Ureter (tissue), 1 donor: ENCODE data around the gene RIC8B. TPM values are rescaled to one million over a fixed set of nuclear protein-coding genes. Genes with fewer than 3 reads are reported as not detected.
"Not testable (repeated sequence)": the region's sequence is repeated elsewhere in the genome, so short reads cannot be mapped to it uniquely, and the experiment has no call there.

Experiments
- DNase-seq: peaks from one replicate; pipeline ENCODE4 v3.0.0-alpha.2; 2020; ENCODE audit warnings: low spot score
- total RNA-seq: library from RNA; stranded (reverse); gene quantifications from one replicate; pipeline ENCODE4 v1.2.4, GENCODE V29; 2023
- donor health status: DM: yes; HTN: yes; CAD: no.

The RIC8B gene, protein sequence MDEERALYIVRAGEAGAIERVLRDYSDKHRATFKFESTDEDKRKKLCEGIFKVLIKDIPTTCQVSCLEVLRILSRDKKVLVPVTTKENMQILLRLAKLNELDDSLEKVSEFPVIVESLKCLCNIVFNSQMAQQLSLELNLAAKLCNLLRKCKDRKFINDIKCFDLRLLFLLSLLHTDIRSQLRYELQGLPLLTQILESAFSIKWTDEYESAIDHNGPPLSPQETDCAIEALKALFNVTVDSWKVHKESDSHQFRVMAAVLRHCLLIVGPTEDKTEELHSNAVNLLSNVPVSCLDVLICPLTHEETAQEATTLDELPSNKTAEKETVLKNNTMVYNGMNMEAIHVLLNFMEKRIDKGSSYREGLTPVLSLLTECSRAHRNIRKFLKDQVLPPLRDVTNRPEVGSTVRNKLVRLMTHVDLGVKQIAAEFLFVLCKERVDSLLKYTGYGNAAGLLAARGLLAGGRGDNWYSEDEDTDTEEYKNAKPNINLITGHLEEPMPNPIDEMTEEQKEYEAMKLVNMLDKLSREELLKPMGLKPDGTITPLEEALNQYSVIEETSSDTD
- 26.6 TPM for total RNA-seq

DNA sequence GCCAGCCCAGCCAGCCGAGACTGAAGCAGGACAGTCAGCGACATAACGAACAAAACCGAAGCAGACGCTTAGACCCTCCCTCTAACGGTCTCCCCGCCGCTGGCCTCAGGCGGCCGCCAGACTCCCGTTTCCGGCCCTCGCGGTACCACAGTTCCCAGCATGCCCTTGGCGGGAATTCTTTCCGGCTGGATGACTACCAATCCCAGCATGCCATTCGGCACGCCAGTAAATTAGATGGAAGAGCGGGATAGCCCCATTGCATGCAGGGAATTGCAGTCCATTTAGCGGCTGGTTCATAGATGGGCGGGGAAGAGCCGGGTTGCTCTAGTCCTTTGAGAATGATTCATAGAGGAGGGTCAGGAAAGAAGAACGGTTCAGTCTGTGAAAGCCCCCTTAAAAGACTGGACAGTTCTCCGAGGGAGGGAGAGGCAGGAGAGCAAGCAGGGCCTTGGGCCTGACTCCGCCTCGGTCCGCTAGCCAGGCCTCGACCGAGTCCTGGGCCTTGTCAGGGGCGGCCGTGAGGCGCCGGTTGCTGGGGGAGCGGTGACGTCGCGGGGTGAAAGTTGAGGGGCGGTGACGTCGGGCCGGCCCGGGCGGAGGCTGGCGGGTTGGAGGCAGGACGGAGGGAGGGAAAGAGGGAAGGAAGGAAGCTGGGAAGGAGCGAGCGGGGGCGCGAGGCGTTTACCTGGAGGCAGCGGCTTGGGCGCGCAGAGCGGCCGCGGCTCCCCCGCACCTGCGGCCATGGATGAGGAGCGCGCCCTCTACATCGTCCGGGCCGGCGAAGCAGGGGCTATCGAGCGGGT, at the start of gene RIC8B:
Gene RIC8B, plus strand, starts transcription at position 678 of the 803 bp plus-strand sequence. Its CDS starts 64 bp downstream, at position 742.
- DNase-seq: peak; percentile 97

DNA sequence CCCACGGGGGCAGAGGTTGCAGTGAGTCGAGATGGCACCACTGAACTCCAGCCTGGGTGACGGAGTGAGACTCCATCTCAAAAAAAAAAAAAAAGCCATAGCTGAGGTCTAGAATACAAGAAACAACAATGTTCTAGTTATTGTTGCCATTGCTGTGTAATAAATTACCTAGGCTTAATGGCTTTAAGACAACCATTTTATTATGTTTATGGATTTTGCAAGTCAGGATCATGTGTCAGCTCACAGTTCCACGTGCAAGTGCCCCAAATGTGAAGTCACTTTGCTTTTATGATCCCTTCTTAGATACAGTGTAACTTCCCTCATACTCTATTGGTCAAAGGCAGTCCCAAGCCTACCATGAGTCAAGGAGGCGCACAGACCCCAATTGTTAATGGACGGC, 49.5 kb upstream of the RIC8B start:
- DNase-seq: no peak

DNA sequence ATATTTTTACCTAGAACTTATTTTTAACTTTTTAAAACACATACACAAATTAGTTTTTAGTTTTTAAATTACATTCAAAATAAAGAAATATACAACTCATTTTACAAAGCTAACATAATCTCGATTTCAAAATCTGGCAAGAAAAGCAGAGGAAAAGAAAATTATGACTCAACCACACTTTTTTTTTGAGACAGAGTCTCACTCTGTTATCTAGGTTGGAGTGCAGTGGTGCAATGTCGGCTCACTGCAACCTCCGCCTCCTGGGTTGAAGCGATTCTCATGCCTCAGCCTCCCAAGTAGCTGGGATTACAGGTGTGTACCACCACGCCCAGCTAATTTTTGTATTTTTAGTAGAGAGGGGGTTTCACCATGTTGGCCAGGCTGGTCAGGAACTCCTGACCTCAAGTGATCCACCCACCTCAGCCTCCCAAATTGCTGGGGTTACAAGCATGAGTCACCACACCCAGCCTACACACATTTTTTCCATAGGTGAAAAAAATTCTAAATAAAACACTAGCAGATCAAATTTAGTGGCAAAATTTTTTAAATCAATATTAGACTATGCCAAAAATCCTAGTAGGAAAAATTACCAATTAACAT, 47.8 kb upstream of the RIC8B start:
- not testable (repeated sequence) for DNase-seq

DNA sequence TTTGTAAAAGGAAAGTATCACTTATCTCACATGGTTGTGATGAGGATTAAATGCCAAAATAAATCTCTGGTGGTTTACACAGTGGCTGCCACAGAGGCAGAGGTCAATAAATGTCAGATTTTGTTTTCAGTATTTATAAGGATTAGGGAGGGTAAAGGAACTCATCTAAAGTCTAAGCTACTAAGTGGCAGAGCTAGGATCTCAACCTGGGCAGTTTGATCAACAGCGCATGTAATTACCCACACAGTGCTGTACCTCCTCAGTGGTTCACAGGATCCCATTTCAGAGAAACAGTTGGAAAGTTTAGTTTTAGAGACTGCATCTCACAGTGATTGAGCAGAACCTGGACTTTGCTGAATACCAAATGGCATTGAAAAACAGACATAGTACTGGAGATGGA, 44.9 kb upstream of the RIC8B start:
- DNase-seq: no peak

DNA sequence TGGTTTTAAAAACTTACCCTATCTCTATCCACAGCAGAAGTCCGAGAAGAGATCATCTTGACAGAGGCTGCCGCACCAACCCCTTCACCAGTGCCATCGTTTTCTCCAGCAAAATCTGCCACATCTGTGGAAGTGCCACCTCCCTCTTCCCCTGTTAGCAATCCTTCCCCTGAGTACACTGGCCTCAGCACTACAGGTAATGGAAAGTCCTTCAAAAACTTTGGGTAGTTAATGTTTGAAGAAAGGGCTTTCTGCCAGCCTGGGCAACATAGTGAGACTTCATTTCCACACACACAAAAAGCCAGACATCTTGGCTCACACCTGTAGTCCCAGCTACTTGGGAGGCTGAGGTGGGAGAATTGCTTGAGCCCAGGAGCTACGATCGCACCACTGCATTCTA, 41.6 kb upstream of the RIC8B start:
- DNase-seq: no peak

DNA sequence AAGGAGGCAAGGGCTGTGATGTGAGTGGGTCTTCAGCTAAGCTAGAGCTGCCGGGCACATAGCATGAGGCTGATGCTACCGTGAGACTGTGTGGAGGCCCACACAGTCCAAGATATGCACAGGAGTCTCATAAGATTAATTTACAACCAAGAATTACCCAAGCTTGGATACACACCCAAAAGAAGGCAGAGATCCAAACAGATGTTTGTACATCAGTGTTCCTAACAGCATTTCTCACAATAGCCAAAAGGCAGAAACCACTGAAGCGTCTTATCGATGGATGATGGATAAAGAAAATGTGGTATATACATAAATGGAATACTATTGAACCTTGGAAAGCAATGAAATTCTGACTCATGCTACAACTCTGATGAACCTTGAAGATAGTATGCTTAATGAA, 40.8 kb upstream of the RIC8B start:
- DNase-seq: no peak

DNA sequence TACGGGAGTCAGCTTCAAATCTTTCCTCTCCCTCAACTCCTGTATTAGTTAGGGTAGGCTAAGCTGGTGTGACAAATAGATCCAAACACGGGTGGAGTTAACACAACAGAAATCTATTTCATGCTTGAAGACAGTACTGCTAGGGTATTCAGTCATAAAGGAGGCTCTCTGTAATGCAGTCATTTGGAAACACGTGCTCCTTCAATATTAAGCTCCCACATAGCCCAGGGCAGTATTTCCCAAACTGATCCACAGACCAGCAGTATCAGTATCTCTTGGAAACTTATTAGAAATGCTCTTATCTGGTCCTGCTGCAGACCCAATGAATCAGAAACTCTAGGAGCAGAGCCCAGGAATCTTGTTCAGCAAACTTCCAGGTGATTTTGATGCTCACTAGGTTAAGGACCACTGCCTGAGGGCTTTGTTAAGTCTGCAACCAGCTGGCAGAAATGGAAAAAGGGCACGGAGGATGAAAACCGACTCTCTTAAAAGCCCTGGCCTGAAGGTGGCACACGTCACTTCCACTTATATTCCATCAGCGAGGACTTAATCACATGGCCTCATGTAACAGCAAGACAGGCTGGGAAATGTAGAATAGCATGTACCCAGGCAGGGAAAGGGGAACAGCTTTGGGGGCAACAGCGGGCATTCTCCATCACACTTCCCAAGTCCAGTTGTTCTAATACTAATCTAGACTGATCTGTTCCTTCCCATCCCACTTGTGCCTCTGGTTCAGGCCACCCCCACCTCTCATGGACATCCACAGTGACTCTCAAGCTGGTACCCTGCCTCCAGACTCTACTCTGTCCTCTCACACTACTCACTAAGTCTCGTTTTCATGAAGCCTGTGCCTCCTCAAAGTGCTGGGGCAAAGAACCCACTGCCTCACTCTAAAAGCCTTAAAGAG, 38.2 kb upstream of the RIC8B start:
- no peak for DNase-seq

DNA sequence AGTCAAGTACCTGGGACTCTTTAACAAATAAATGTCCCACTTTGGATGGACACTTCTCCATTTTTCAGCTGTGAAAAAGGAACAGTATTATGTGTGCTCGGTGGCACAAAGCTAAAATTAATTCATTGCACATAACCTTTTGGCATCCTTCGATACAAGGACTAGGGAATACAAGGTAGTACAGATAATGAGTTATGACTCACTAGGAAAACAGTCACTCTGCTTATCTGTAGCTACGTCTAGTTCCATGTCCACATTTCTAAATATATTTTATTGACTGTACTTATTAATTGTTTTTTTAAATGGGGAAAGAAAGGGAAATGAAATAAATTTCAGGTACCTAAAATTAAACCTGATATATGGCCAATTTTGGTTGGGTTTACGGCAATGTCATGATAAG, 35.2 kb upstream of the RIC8B start:
- no peak for DNase-seq

DNA sequence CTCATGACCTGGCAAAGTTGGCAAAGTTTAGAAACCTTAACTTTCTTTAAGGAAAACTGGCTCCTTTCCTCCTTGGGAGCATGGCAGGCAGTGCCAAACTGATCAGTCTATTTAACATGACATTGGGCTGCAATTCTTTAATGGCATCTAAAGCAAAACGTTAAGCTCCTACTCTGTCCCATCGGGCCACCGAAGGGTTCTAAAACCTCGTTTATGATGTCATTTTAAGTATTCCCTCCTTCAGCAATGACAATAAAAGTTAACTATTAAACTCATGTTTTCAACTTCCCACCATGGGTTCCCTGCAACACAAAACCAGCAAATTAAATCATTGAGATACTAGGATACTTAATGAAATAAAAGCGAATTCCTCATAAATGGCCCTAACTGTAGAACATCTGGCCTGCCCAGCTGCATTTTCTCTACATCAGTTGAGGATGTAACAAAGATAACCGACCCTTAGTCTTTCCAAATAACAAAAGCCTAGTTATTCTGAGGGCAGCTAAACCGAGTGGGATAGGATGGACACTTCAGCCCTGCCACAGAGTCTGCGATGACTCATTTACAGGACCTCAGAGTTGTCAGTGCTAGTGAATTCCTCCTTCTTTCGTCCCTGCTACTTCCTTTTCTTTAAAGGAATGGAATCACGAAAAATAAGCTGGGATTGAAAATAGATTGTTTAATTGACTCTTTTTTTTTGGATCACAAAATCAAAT, 34.5 kb upstream of the RIC8B start:
- no peak for DNase-seq

DNA sequence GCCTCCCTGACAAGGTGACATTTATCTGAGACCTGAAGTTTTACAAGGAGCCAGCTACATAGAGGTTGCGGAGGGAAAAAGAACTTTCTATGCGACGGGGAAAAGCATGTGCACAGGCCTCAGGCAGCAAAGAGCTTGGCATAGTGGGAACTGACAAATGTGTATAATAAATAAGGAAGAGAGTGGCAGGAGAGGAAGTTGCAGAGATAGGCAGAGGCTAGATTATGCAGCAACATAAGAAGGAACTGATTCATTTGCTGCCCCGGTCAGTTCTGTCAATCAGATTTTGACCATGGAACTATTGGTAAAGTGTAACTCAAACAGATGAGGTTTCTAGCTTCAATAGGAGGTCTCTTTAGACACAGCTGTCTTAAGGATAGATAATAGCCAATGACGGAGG, 33.7 kb upstream of the RIC8B start:
- DNase-seq: no peak

DNA sequence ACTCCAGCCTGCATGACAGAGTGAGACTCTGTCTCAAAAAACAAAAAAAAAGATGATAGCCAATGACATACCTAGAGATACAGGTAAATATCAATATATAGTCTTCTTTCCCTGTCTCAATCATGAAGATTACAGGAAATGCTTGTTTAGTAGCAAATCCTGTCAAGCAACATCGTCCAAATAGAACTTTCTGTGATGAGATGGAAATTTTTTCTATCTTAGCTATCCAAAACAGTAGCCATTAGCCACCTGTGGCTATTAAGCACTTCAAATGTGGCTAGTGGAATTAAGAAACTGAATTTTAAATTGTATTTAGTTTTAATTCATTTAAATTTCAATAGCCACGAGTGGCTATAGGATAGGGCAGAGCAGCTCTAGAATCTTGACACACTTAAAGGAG, 33.2 kb upstream of the RIC8B start:
- DNase-seq: no peak

DNA sequence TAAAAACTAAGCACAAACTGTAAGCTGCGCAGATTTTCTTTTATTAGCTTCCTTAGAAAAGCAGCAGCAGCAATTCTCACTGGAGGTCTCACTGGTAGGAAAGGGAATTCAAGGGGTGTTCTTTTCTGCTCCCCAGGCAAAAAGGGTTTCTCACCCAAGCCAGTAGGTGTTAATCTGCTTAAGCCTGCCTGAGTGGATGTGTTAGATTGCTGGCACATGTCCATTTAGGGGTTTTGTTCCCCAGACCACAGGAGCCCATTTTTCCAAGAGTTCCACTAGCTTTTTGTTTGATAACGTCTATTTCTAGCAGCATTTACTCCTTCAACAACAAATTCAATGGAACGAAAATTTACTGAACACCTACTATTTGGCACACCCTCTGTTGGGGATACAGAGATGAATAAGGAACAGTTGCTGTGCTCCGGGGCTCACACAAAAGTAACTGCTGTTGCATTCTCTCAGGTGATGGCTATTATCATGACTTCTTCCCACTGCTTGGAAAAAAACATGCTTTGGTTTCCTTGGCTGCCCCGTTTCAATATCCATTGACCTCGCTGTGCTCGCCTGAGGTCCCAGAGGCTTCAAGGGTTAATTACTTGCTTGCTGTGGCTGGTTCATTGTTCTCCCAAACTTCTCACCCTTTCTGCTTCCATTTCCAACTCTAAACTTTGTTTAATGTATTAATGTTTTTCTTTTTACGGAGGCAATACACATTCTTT, 31.1 kb upstream of the RIC8B start:
- DNase-seq: no peak

DNA sequence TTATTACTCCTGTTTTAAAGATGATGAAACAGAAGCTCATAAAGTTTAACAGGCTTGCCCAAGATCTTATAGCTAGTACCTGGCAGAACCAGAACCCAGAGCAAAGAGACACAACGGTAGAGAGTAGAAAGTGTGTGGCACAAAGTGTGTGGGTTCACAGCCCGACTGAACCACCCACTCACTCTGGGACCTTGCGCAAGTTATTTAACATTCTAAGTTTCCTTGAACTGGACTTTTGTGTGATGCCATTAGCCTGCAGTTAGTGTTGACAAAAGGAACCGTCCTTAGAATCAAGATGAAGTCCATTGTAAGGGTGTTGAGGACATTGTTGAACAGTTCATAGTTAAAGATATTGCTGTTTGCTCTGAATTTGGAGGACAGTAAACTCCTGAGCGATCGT, 29.9 kb upstream of the RIC8B start:
- no peak for DNase-seq

DNA sequence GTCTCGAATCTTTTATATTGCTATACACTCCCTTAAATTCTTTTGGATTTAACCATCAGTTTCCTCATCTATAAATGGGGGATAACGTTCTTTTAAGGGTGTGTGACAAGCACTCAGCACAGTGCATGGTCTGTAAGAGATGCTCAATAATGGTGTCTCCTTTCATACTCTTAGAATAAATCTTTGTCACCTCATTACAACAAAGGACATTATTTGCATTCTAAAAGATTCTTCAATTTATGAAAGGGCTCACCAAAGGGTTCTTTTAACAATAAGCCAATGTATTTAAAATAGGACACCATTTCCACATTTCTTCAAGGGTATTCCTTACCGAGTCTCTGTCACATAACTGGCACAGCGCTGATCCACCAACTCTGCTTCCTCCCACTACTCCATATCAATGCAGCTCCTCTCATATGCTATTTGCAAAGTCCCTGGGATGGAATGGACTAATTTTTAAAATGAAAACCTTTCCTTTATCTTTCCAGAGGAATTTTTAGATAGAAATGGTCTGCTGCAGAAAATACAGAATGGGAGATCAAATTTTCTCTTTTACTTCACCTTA, 29.2 kb upstream of the RIC8B start:
- no peak for DNase-seq

DNA sequence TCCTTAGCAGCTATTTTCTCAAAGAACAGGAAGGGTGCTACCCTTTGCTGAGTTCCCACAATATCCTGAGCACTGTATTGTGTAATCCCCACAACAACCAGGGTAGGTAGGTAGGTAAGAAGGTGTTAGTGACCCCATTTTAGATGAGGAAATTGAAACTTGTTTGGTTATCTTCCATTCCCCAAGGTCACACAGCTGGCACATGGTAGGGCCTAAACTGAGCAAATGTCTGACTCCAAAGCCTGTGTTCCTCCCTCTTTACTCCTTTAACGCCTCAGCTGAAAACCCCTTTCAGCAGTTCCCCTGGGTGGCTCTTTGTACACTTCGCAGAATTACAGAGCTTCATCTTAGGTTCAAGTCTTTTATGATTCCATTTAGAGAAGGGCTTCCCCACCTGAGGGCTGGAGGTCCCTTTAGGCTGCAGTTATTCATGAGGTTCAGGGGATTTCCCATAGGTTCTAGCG, 26.5 kb upstream of the RIC8B start:
- no peak for DNase-seq

DNA sequence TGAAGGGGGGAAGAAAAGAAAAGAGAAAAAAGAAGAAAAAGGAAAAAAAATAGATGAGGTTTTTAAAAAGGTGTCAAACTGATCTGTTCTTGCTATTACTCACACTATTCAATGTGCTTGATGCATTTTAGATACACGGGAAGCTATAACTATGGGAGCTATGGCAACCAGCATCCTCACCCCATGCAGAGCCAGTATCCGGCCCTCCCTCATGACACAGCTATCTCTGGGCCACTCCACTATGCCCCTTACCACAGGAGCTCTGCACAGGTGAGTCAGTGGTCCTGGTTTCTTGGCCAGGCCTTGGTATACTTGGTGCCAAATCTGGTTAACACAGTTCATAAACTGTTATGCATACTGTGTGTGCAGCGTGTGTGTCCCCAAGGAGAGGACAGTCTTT, 24.0 kb upstream of the RIC8B start:
- DNase-seq: no peak

DNA sequence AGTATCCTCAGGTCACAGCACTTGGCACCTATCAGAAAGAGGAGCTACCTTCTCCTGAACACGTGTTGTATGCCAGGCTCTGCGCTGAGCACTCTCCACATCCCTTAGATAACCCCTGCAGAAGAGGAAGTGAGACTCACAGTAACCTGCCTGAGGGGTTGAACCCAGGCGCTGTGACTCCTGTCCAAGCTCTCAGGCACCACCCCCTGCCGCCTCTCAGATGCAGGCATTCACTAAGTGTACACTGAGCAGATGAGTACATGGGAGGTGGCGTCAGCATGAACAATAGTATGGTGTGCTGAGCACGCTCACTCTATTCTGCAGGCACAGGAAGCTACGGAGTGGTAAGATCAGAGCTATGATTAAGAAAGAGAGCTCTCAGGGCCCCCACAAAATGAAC, 21.0 kb upstream of the RIC8B start:
- DNase-seq: no peak

DNA sequence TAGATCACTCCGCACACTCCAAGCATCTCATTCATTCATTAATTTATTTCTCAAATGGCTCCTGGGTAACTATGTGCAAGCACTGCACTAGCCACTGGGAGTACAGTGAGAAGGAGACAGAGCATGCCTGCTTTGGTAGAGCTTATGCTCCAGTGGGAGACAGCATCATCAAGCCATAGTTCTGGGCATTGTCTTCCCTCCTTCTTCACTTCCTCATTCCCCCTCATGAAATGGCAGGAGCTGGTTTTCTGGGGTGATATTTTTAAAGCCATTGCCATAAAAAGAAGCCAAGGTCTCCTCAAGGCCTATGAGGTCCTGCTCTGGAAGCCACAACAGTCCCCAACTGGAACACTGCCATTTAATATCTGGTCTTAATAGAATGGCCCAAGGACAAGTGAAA, 20.2 kb upstream of the RIC8B start:
- DNase-seq: no peak

DNA sequence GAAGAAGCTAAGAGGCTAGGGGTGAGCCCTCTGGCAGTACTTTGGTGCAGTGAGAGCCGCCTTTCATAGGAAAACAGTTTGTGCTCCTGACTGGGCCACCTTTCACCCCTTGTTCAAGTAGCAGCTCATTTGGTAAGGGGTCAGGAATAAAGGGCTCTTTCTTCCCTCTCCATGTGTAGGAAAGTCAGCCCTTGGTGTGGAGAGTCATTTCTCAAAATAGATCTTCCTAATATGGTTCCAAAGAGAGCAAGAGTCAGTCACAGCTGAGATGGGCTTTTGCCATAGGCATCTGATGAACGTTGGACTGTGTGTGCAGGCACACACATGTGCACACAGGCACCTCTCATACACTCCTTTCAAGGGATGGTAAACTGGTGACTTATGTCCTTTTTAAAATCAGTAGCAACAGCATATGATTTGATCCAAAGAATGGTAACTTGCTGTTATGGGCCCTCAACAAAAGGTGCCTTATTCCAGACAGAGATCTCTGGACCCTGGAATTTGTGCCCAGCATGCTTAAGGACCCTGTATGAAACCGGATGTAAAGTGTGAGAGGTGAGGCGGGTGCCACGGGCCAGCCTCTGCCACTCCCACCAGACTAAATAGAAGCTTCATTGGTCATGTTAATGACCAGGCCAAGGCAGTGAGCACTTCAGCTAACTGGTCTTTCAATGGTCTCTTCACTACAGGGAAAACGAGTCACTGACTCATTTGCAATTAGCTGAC, 16.7 kb upstream of the RIC8B start:
- DNase-seq: no peak
